NCI-H510A (cell line): Measurements from ENCODE around the gene CCDC92B.

Experiments used
- DNase-seq: peaks from one replicate; lab custom pipeline; 2025; lab: John Stamatoyannopoulos, UW

CCDC92B gene

GRCh38 chr17:2778489-2778888, 29.0 kb upstream of the CCDC92B start:
- no peak for DNase-seq

GRCh38 chr17:2777242-2777867, 27.9 kb upstream of the CCDC92B start:
- DNase-seq, result peak; percentile 36

GRCh38 chr17:2776589-2777241, 27.3 kb upstream of the CCDC92B start:
- DNase-seq, result peak; percentile 21

GRCh38 chr17:2775206-2775605, 25.8 kb upstream of the CCDC92B start:
- DNase-seq, result no peak

- DNase-seq, result no peak
Observed at GRCh38 chr17:2770129-2770528, 20.7 kb upstream of the CCDC92B start.

GRCh38 chr17:2758870-2759269, 9.4 kb upstream of the CCDC92B start:
- no peak for DNase-seq

- peak; percentile 13 for DNase-seq
Observed at GRCh38 chr17:2755891-2756724, 6.7 kb upstream of the CCDC92B start.

- DNase-seq, result no peak
Observed at GRCh38 chr17:2751491-2751890, 2.0 kb upstream of the CCDC92B start.

- no peak for DNase-seq
Observed at GRCh38 chr17:2750721-2751120, 1.3 kb upstream of the CCDC92B start.

GRCh38 chr17:2749784-2750181, 331 bp upstream of the CCDC92B start:
- peak; percentile 42 for DNase-seq

- DNase-seq, result no peak
Observed at GRCh38 chr17:2745317-2746037, 4.0 kb downstream of the CCDC92B start.

- DNase-seq, result no peak
Observed at GRCh38 chr17:2737693-2738092, 11.8 kb downstream of the CCDC92B start.

- no peak for DNase-seq
Observed at GRCh38 chr17:2736956-2737355, 12.5 kb downstream of the CCDC92B start.

- DNase-seq, result no peak
Observed at GRCh38 chr17:2735896-2736295, 13.6 kb downstream of the CCDC92B start.

- DNase-seq, result no peak
Observed at GRCh38 chr17:2734939-2735338, 14.5 kb downstream of the CCDC92B start.

- DNase-seq, result no peak
Observed at GRCh38 chr17:2731807-2732206, 17.6 kb downstream of the CCDC92B start.

- no peak for DNase-seq
Observed at GRCh38 chr17:2730764-2731353, 18.6 kb downstream of the CCDC92B start.

- no peak for DNase-seq
Observed at GRCh38 chr17:2724784-2725164, 24.7 kb downstream of the CCDC92B start.

- no peak for DNase-seq
Observed at GRCh38 chr17:2723997-2724783, 25.3 kb downstream of the CCDC92B start.

GRCh38 chr17:2723505-2723996, 25.9 kb downstream of the CCDC92B start:
- no peak for DNase-seq

GRCh38 chr17:2722611-2723010, 26.8 kb downstream of the CCDC92B start:
- no peak for DNase-seq
